Activated T-helper 2 cell treated with anti-CD3 and anti-CD28 coated beads, Interferon-gamma antibody, Interleukin-2, Interleukin-4, amounts not matched to agents 10 μg/mL and 5 μg/mL and 100 μg/mL, durations not matched to agents 14 hours and 24 hours and 36 hours (primary cell): ENCODE measurements around the gene SELENBP1. TPM values are rescaled to one million over a fixed set of nuclear protein-coding genes. Genes with fewer than 3 reads are reported as not detected.
A peak's percentile ranks its signal among the peaks of the same experiment; 100 is the strongest.

ENCODE experiments used
- DNase-seq: peaks from one replicate; pipeline ENCODE4 v3.0.0; 2021; ENCODE audit warnings: low spot score
- H3K27ac Mint-ChIP-seq: one replicate; pipeline ENCODE4 v1.8.0; 2021; ENCODE audit warnings: mixed read lengths
- H3K27me3 Mint-ChIP-seq: one replicate; pipeline ENCODE4 v1.8.0; 2021; ENCODE audit warnings: low read depth, mixed read lengths
- H3K36me3 Mint-ChIP-seq: one replicate; pipeline ENCODE4 v1.8.0; 2021; ENCODE audit warnings: low read depth, mixed read lengths
- H3K4me1 Mint-ChIP-seq: one replicate; pipeline ENCODE4 v1.8.0; 2021; ENCODE audit warnings: low read depth, mixed read lengths
- H3K4me3 Mint-ChIP-seq: one replicate; pipeline ENCODE4 v1.8.0; 2021; ENCODE audit warnings: low read depth, mild to moderate bottlenecking, moderate library complexity, mixed read lengths
- H3K9me3 Mint-ChIP-seq: one replicate; pipeline ENCODE4 v1.8.0; 2021; ENCODE audit warnings: mixed read lengths
- intact Hi-C: fragments of 100-400 bp; cut with micrococcal nuclease; formaldehyde crosslinking; loops from one replicate; pipeline ENCODE4 v1.15.1; 2023
- total RNA-seq: library from RNA; stranded (reverse); gene quantifications from 2 replicates; pipeline ENCODE4 v1.2.3, GENCODE V29; 2022

SELENBP1 gene
- total RNA-seq, 1 donor from 2014 or later = not detected

GRCh38 chr1:151326619-151327222 lies 45.8 kb downstream of the SELENBP1 start:
- Mint-ChIP-seq H3K36me3 (peaks cover 39% of the 10 kb centered on the region), H3K4me1 (peaks cover 36% of the 10 kb centered on the region), H3K27ac (peak overlapping the region; percentile 98), H3K9me3 (no peaks in the 10 kb centered on the region), H3K27me3 (no peaks in the 10 kb centered on the region), H3K4me3 (peak overlapping the region; percentile 93)
- DNase-seq = no peak
- intact Hi-C loops = loop anchor here (1.0 kb wide), 3 partner anchors 14 to 45 kb away; partner anchors contain the start of gene RFX5

- intact Hi-C loops = no loop called here
- H3K27me3 Mint-ChIP-seq = no peaks in the 10 kb centered on the region
- no peaks in the 10 kb centered on the region for H3K9me3 Mint-ChIP-seq
- H3K27ac Mint-ChIP-seq = peak overlapping the region; percentile 98
- no peak for DNase-seq
- peak overlapping the region; percentile 93 for H3K4me3 Mint-ChIP-seq
- H3K36me3 Mint-ChIP-seq = peaks cover 42% of the 10 kb centered on the region
- peaks cover 39% of the 10 kb centered on the region for H3K4me1 Mint-ChIP-seq
Measured at GRCh38 chr1:151325646-151326429, 46.7 kb downstream of the SELENBP1 start.

- intact Hi-C loops = no loop called here
- Mint-ChIP-seq H3K27me3 (no peaks in the 10 kb centered on the region), H3K4me1 (peaks cover 41% of the 10 kb centered on the region), H3K9me3 (no peaks in the 10 kb centered on the region), H3K36me3 (peaks cover 48% of the 10 kb centered on the region), H3K27ac (peak overlapping the region; percentile 98), H3K4me3 (peak overlapping the region; percentile 30)
- DNase-seq = no peak
Measured at GRCh38 chr1:151325231-151325630, 47.3 kb downstream of the SELENBP1 start.

GRCh38 chr1:151324390-151324930 lies 48.0 kb downstream of the SELENBP1 start:
- intact Hi-C loops = no loop called here
- no peaks in the 10 kb centered on the region for H3K9me3 Mint-ChIP-seq
- no peaks in the 10 kb centered on the region for H3K27me3 Mint-ChIP-seq
- peaks cover 52% of the 10 kb centered on the region for H3K36me3 Mint-ChIP-seq
- no peak overlapping the region for H3K4me3 Mint-ChIP-seq
- H3K27ac Mint-ChIP-seq = no peak overlapping the region
- DNase-seq = no peak
- peaks cover 41% of the 10 kb centered on the region for H3K4me1 Mint-ChIP-seq

GRCh38 chr1:151318975-151319374 lies 53.5 kb downstream of the SELENBP1 start:
- DNase-seq = no peak
- intact Hi-C loops = no loop called here
- peaks cover 63% of the 10 kb centered on the region for H3K36me3 Mint-ChIP-seq

GRCh38 chr1:151315565-151316235 lies 56.8 kb downstream of the SELENBP1 start:
- intact Hi-C loops = no loop called here
- H3K4me3 Mint-ChIP-seq = no peak overlapping the region
- H3K27me3 Mint-ChIP-seq = no peaks in the 10 kb centered on the region
- no peak for DNase-seq
- no peak overlapping the region for H3K27ac Mint-ChIP-seq
- H3K36me3 Mint-ChIP-seq = peaks cover 67% of the 10 kb centered on the region
- H3K9me3 Mint-ChIP-seq = no peaks in the 10 kb centered on the region
- H3K4me1 Mint-ChIP-seq = peaks cover 23% of the 10 kb centered on the region

More at GRCh38 chr1:151318975-151319374, 53.5 kb downstream of the SELENBP1 start:
- Mint-ChIP-seq H3K4me1 (peaks cover 13% of the 10 kb centered on the region), H3K9me3 (no peaks in the 10 kb centered on the region), H3K27ac (no peak overlapping the region), H3K4me3 (no peak overlapping the region), H3K27me3 (no peaks in the 10 kb centered on the region)

Other genes starting within 250 kb of the SELENBP1 start
- gene SEMA6C, start 226.1 kb downstream of the SELENBP1 start, total RNA-seq = 1.7 and 2.0 TPM in 2 replicates
- 24.3 and 28.7 TPM in 2 replicates for gene TNFAIP8L2, start 216.1 kb downstream of the SELENBP1 start, total RNA-seq
- 3.6 and 4.9 TPM in 2 replicates for gene LYSMD1, start 206.8 kb downstream of the SELENBP1 start, total RNA-seq
- gene SCNM1, start 206.6 kb downstream of the SELENBP1 start, total RNA-seq = 82.4 and 89.1 TPM in 2 replicates
- gene TMOD4, start 196.7 kb downstream of the SELENBP1 start, total RNA-seq = 1.0 TPM in 1 of 2 replicates, not detected in the other
- gene VPS72, start 182.5 kb downstream of the SELENBP1 start, total RNA-seq = 80.7 and 84.5 TPM in 2 replicates
- gene PIP5K1A, start 174.2 kb downstream of the SELENBP1 start, total RNA-seq = 82.2 and 83.9 TPM in 2 replicates
- gene PSMD4, start 118.0 kb downstream of the SELENBP1 start, total RNA-seq = 271 and 280 TPM in 2 replicates
- gene ZNF687, start 90.4 kb downstream of the SELENBP1 start, total RNA-seq = 25.0 and 25.3 TPM in 2 replicates
- gene PI4KB, start 45.3 kb downstream of the SELENBP1 start, total RNA-seq = 53.6 and 57.3 TPM in 2 replicates
- 68.9 and 85.5 TPM in 2 replicates for gene RFX5, start 25.5 kb downstream of the SELENBP1 start, total RNA-seq
- gene PSMB4, start 26.9 kb upstream of the SELENBP1 start, total RNA-seq = 443 and 458 TPM in 2 replicates
- gene POGZ, start 86.8 kb upstream of the SELENBP1 start, total RNA-seq = 89.1 and 93.7 TPM in 2 replicates
- 0.34 and 0.50 TPM in 2 replicates for gene CGN, start 138.7 kb upstream of the SELENBP1 start, total RNA-seq
- 2.6 TPM in 2 replicates for gene TUFT1, start 167.6 kb upstream of the SELENBP1 start, total RNA-seq
- 29.3 and 32.6 TPM in 2 replicates for gene SNX27, start 239.3 kb upstream of the SELENBP1 start, total RNA-seq